AML-193 (cell line): ENCODE results near the gene FAM210A.
A peak's percentile ranks its signal among the peaks of the same experiment; 100 is the strongest.

Experiments used
- DNase-seq, 2 experiments: peaks; one replicate each; lab custom pipeline; 2025; lab: John Stamatoyannopoulos, UW

The FAM210A gene

GRCh38 chr18:13645093-13645492 is 81.3 kb downstream of the FAM210A start:
- DNase-seq = no peak

- no peak for DNase-seq
Observed at GRCh38 chr18:13643261-13643751, 83.1 kb downstream of the FAM210A start.

GRCh38 chr18:13642440-13642827 is 83.9 kb downstream of the FAM210A start:
- DNase-seq = no peak

GRCh38 chr18:13641551-13642439 is 84.6 kb downstream of the FAM210A start:
- no peak for DNase-seq

DNA sequence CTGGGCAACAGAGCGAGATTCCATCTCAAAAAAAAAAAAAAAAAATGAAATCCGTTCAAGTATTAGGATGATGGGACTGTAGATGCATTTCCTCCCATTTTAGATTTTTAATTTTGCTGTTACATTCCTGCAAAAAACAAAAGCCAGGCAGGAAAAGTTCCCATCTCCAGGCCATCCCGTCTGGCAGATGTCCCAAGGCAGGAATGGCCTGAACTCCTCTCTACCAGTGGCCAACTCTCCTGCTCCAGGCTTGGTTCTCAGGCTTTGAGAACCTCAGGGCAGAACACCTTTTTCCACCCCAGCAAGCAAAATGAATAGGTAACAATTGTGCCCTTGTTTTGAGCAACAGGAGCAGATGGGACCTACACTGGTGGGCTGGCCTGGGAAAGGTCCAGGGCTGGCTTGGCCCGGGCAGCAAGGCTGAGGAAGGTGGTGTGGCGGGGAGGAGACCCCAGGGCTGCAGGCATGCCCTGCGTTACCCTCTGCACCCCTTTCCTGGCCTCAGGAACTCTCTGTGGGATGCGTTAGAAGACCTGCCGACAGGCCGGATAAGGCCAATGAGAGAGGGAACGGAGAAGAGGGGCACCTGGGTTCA is 86.0 kb downstream of the FAM210A start:
- no peak for DNase-seq

DNA sequence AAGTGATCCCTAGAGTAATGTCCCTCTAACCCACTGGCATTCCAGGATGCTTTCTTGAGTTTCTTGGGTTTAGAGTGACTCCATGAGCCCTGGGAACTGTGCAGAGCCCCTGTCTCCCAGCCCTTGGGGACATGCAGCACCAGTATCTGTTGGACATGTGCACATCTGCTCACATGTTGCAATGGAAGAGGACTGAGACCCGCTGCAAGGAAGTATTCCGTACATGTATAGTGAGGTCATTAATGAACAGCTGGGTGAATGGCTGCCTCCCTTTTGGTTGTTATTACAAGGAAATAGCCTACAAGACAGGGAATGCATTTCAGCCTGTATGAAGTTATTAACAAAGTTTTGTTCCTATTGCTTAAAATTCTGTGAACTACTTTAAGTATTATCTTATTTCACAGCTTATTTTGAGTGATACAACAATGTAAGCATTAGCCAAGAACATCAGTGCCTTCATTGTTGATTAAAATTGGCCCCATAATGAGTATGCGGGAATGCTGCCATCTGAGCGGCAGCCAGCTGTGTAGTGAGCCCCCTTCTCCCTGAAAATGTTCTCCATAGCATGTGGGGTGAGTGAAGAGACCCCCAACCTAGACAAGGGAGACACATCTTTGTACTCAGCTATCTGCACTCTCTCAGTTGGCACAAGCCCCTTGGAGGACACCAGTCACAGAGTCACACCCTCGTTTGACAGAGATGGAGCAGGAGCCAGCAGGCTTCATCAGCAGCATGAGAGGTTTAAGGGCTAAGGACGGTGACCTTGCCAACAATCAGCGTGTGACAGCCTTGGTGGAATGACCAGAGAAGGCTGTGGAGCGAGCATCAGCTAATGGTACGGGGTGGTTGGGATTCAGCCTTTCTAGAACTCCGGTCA is 87.4 kb downstream of the FAM210A start:
- no peak for DNase-seq

GRCh38 chr18:13635046-13635445 is 91.3 kb downstream of the FAM210A start:
- DNase-seq = no peak

DNA sequence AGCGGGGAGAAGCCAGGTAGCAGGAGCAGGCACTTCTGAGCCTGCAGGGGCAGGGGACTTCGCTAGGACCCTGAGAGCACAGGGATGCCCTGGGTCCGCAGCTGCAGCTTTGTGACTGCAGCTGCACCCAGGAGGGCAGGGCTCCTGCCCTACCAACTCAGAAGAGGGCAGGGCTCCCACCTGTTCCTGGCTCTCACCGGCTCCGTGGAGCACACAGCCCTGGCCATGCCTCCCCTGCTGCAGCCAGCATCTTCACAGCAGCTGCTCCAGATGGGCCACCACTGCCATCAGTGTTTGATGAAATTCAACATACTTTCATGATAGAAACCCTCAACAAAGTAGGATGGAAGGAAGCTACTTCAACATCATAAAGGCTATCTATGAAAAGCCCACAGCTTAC is 92.7 kb downstream of the FAM210A start:
- no peak for DNase-seq

DNA sequence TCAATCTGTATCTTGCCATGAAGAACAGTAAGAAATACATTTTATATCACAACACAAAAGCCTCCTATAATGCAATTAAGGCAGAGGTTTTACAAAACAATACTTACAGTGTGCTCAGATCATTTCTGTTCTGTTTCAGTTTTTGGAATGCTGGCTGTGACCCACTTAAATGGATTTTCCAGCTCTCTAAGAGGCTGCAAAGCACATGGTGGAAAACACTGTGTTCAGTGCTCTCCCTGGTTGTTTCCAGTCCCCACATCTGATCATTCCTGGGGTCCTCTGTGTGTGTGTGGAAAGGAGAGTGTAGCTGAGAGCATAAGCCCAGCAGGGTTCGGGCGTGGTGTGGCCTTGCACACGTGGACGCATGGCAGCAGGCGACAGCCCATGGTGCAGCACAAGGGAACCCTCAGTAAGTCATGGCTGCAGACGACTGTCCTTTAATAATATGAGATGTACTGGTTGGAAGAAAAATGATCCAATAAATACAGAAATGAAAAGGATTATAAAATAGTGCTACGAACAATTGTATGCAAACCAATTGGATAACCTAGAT is 95.6 kb downstream of the FAM210A start:
- no peak for DNase-seq

GRCh38 chr18:13629841-13630715 is 96.3 kb downstream of the FAM210A start:
- peak; percentile 54 to 55 for DNase-seq

- DNase-seq = no peak
Observed at GRCh38 chr18:13628211-13628610, 98.1 kb downstream of the FAM210A start.

- DNase-seq = no peak
Observed at GRCh38 chr18:13627639-13628038, 98.7 kb downstream of the FAM210A start.

- no peak for DNase-seq
Observed at GRCh38 chr18:13626544-13626908, 99.8 kb downstream of the FAM210A start.

GRCh38 chr18:13625843-13626543 is 100.4 kb downstream of the FAM210A start:
- no peak for DNase-seq

DNA sequence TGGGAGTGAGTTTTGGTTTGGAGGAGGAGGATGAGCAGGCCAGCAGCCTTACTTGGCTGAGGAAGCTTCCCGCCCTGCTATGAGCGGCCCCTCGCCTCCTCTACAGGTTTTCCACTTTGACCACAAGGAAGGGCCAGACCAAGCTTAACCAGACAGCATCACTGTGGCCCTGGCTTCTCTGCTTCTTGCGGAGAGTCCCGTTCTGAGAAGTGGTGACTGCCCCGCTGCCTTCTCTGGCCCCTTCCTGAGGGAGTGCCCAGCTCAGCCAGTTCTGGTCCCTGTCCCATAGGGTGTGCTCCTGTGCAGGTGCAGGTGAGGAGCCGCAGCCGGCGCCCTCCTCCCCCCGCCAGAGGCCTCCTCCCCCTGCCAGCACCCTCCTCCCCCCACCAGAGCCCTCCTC is 101.0 kb downstream of the FAM210A start:
- no peak for DNase-seq

DNA sequence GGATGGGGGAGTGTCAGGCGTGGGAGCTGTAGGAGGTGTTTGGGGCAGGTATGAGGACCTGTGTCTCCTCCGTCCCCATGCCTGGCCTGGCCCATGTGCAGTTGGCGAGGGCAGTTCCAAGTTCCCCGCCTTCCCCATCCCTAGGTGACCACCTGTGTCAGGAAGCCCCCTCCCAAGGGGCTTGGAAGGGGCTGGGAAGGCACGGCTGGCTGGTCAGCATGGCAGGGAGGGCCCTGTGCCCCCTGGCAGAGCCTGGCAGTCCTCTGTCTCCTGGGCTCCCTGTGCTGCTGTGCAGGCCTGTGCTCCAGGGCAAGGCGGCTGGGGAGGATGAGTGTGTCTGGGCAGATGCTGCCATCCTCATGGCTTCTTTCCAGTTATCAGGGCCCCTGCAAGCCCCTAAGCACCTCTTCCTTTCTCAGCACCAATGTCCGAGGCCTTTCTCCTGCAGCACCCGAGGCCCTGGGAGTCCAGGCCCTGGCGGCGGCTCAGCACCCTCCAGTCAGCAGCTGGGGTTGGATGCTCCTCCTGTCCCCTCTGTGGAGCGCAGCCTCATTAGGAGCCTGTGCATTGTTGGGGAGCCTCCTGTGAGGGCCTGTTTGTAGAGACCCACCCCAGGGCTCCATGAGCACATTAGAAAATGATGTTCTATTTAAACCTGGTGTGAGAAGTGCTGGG is 101.7 kb downstream of the FAM210A start:
- no peak for DNase-seq

DNA sequence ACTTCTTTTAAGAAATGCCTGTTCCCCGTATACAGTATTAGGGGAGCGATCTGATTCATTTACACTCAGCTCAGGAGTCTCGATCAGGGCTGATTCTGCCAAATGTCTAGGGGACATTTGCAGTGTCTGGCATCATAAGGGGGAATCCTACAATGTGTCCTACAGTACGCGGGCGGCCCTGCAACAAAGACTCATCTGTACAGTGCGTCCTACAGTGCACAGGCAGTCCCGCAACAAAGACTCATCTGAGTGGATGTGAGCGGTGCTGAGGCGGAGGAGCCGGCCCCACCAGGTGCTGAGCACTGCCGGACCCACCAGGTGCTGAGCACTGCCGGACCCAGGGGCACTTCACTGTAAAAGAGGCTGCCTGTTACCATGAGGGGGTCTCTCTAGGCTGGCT is 102.5 kb downstream of the FAM210A start:
- DNase-seq = no peak

- no peak for DNase-seq
Observed at GRCh38 chr18:13623348-13623747, 103.0 kb downstream of the FAM210A start.

- DNase-seq = no peak
Observed at GRCh38 chr18:13622751-13623150, 103.6 kb downstream of the FAM210A start.
